Measurements from ENCODE around the gene GHRL.

GHRL gene

GRCh38 chr3:10291641-10292040, 1.1 kb downstream of the GHRL start:
- H3K27ac ChIP-seq (ENCODE audit: insufficient read depth in 1 of 2, low read depth in 1 of 2, low read length in 2 of 2, poor library complexity in 1 of 2, severe bottlenecking in 2 of 2), result no peak overlapping the region
- CTCF ChIA-PET, result interaction anchor here (1.0 to 1.4 kb wide), 2 partner anchors 10 to 29 kb away, joined by 3 read pairs; no protein-coding TSS in a partner anchor
- H3K36me3 ChIP-seq (ENCODE audit: control insufficient read depth in 4 of 4, insufficient read depth in 4 of 4, low read length in 3 of 4), result peaks cover 3 to 43% (median 15%) of the 10 kb centered on the region in 4 experiments
- no peak overlapping the region for H3K4me3 ChIP-seq (ENCODE audit: control insufficient read depth in 1 of 7, extremely low read depth in 1 of 7, insufficient read depth in 4 of 7, low read depth in 2 of 7, low read length in 6 of 7)
- H3K27me3 ChIP-seq (replicated peaks in 2 of 5; ENCODE audit: control insufficient read depth in 4 of 5, insufficient read depth in 5 of 5, low read length in 4 of 5), result no peaks in the 10 kb centered on the region
- no peak for DNase-seq
- no peaks in the 10 kb centered on the region for H3K9me3 ChIP-seq (ENCODE audit: control extremely low read depth in 1 of 5, control insufficient read depth in 4 of 5, insufficient read depth in 2 of 5, low read depth in 1 of 5, low read length in 4 of 5)
- 100% methylated on average over 5 of the region's 6 CpGs for WGBS (ENCODE audit: insufficient coverage)
- H3K4me1 ChIP-seq (ENCODE audit: control extremely low read depth in 1 of 4, control insufficient read depth in 4 of 4, insufficient read depth in 4 of 4, low read length in 3 of 4), result peaks cover 12 to 37% (median 32%) of the 10 kb centered on the region in 4 experiments
- POLR2A ChIA-PET, result no interaction called here

- ChIA-PET CTCF (interaction anchor here (0.6 to 1.5 kb wide), 9 partner anchors 10 to 199 kb away, joined by 3 to 7 read pairs (median 3); partner anchors contain the start of gene SEC13), POLR2A (no interaction called here)
- Histone ChIP-seq H3K9me3 (ENCODE audit: control extremely low read depth in 1 of 5, control insufficient read depth in 4 of 5, insufficient read depth in 2 of 5, low read depth in 1 of 5, low read length in 4 of 5) (no peaks in the 10 kb centered on the region), H3K4me1 (ENCODE audit: control extremely low read depth in 1 of 4, control insufficient read depth in 4 of 4, insufficient read depth in 4 of 4, low read length in 3 of 4) (peaks cover 12 to 37% (median 34%) of the 10 kb centered on the region in 4 experiments), H3K36me3 (ENCODE audit: control insufficient read depth in 4 of 4, insufficient read depth in 4 of 4, low read length in 3 of 4) (peaks cover 3 to 49% (median 18%) of the 10 kb centered on the region in 4 experiments), H3K4me3 (ENCODE audit: control insufficient read depth in 1 of 7, extremely low read depth in 1 of 7, insufficient read depth in 4 of 7, low read depth in 2 of 7, low read length in 6 of 7) (no peak overlapping the region), H3K27me3 (replicated peaks in 2 of 5; ENCODE audit: control insufficient read depth in 4 of 5, insufficient read depth in 5 of 5, low read length in 4 of 5) (no peaks in the 10 kb centered on the region), H3K27ac (ENCODE audit: insufficient read depth in 1 of 2, low read depth in 1 of 2, low read length in 2 of 2, poor library complexity in 1 of 2, severe bottlenecking in 2 of 2) (no peak overlapping the region)
- 95% methylated on average over 12 of the region's 18 CpGs for WGBS (ENCODE audit: insufficient coverage)
- DNase-seq, result no peak
Observed at GRCh38 chr3:10290481-10291176, 2.1 kb downstream of the GHRL start.

- WGBS (ENCODE audit: insufficient coverage), result 97% methylated on average over 8 of the region's 9 CpGs
- no peak for DNase-seq
- Histone ChIP-seq H3K4me3 (ENCODE audit: control insufficient read depth in 1 of 7, extremely low read depth in 1 of 7, insufficient read depth in 4 of 7, low read depth in 2 of 7, low read length in 6 of 7) (no peak overlapping the region), H3K36me3 (ENCODE audit: control insufficient read depth in 4 of 4, insufficient read depth in 4 of 4, low read length in 3 of 4) (peaks cover 0 to 54% (median 19%) of the 10 kb centered on the region in 4 experiments), H3K27me3 (replicated peaks in 2 of 5; ENCODE audit: control insufficient read depth in 4 of 5, insufficient read depth in 5 of 5, low read length in 4 of 5) (no peaks in the 10 kb centered on the region), H3K27ac (ENCODE audit: insufficient read depth in 1 of 2, low read depth in 1 of 2, low read length in 2 of 2, poor library complexity in 1 of 2, severe bottlenecking in 2 of 2) (no peak overlapping the region), H3K4me1 (ENCODE audit: control extremely low read depth in 1 of 4, control insufficient read depth in 4 of 4, insufficient read depth in 4 of 4, low read length in 3 of 4) (peaks cover 12 to 44% (median 35%) of the 10 kb centered on the region in 4 experiments), H3K9me3 (ENCODE audit: control extremely low read depth in 1 of 5, control insufficient read depth in 4 of 5, insufficient read depth in 2 of 5, low read depth in 1 of 5, low read length in 4 of 5) (no peaks in the 10 kb centered on the region)
- CTCF ChIA-PET, result interaction anchor here (0.6 to 2.8 kb wide), 9 partner anchors 9 to 198 kb away, joined by 3 to 8 read pairs (median 3); partner anchors contain the start of gene SEC13
- POLR2A ChIA-PET, result no interaction called here
Observed at GRCh38 chr3:10289787-10290355, 2.9 kb downstream of the GHRL start.

- WGBS (ENCODE audit: insufficient coverage), result 100% methylated on average over 3 of the region's 9 CpGs
- ChIA-PET CTCF (interaction anchor here (1.5 to 2.8 kb wide), 2 partner anchors 15 to 33 kb away, joined by 3 to 8 read pairs; no protein-coding TSS in a partner anchor), POLR2A (no interaction called here)
Observed at GRCh38 chr3:10289077-10289476, 3.7 kb downstream of the GHRL start.

GRCh38 chr3:10288575-10288960, 4.2 kb downstream of the GHRL start:
- ChIA-PET POLR2A (no interaction called here), CTCF (interaction anchor here (1.3 to 2.8 kb wide), 4 partner anchors 16 to 70 kb away, joined by 3 to 8 read pairs (median 4); no protein-coding TSS in a partner anchor)
- no peaks in the 10 kb centered on the region for H3K27me3 ChIP-seq (replicated peaks in 2 of 5; ENCODE audit: control insufficient read depth in 4 of 5, insufficient read depth in 5 of 5, low read length in 4 of 5)
- no peaks in the 10 kb centered on the region for H3K9me3 ChIP-seq (ENCODE audit: control extremely low read depth in 1 of 5, control insufficient read depth in 4 of 5, insufficient read depth in 2 of 5, low read depth in 1 of 5, low read length in 4 of 5)
- H3K4me3 ChIP-seq (ENCODE audit: control insufficient read depth in 1 of 7, extremely low read depth in 1 of 7, insufficient read depth in 4 of 7, low read depth in 2 of 7, low read length in 6 of 7), result no peak overlapping the region
- DNase-seq, result no peak
- peaks cover 0 to 63% (median 19%) of the 10 kb centered on the region in 4 experiments for H3K36me3 ChIP-seq (ENCODE audit: control insufficient read depth in 4 of 4, insufficient read depth in 4 of 4, low read length in 3 of 4)
- H3K4me1 ChIP-seq (ENCODE audit: control extremely low read depth in 1 of 4, control insufficient read depth in 4 of 4, insufficient read depth in 4 of 4, low read length in 3 of 4), result peaks cover 11 to 49% (median 35%) of the 10 kb centered on the region in 4 experiments
- no peak overlapping the region for H3K27ac ChIP-seq (ENCODE audit: insufficient read depth in 1 of 2, low read depth in 1 of 2, low read length in 2 of 2, poor library complexity in 1 of 2, severe bottlenecking in 2 of 2)
- WGBS (ENCODE audit: insufficient coverage), result 88% methylated on average over 9 of the region's 11 CpGs

More at GRCh38 chr3:10289077-10289476, 3.7 kb downstream of the GHRL start:
- no peak for DNase-seq
- H3K36me3 ChIP-seq (ENCODE audit: control insufficient read depth in 4 of 4, insufficient read depth in 4 of 4, low read length in 3 of 4), result peaks cover 0 to 59% (median 19%) of the 10 kb centered on the region in 4 experiments
- no peak overlapping the region for H3K27ac ChIP-seq (ENCODE audit: insufficient read depth in 1 of 2, low read depth in 1 of 2, low read length in 2 of 2, poor library complexity in 1 of 2, severe bottlenecking in 2 of 2)
- no peak overlapping the region for H3K4me3 ChIP-seq (ENCODE audit: control insufficient read depth in 1 of 7, extremely low read depth in 1 of 7, insufficient read depth in 4 of 7, low read depth in 2 of 7, low read length in 6 of 7)
- no peaks in the 10 kb centered on the region for H3K27me3 ChIP-seq (replicated peaks in 2 of 5; ENCODE audit: control insufficient read depth in 4 of 5, insufficient read depth in 5 of 5, low read length in 4 of 5)
- peaks cover 12 to 49% (median 36%) of the 10 kb centered on the region in 4 experiments for H3K4me1 ChIP-seq (ENCODE audit: control extremely low read depth in 1 of 4, control insufficient read depth in 4 of 4, insufficient read depth in 4 of 4, low read length in 3 of 4)
- H3K9me3 ChIP-seq (ENCODE audit: control extremely low read depth in 1 of 5, control insufficient read depth in 4 of 5, insufficient read depth in 2 of 5, low read depth in 1 of 5, low read length in 4 of 5), result no peaks in the 10 kb centered on the region

- Histone ChIP-seq H3K9me3 (ENCODE audit: control extremely low read depth in 1 of 5, control insufficient read depth in 4 of 5, insufficient read depth in 2 of 5, low read depth in 1 of 5, low read length in 4 of 5) (no peaks in the 10 kb centered on the region), H3K27me3 (replicated peaks in 2 of 5; ENCODE audit: control insufficient read depth in 4 of 5, insufficient read depth in 5 of 5, low read length in 4 of 5) (no peaks in the 10 kb centered on the region), H3K4me3 (ENCODE audit: control insufficient read depth in 1 of 7, extremely low read depth in 1 of 7, insufficient read depth in 4 of 7, low read depth in 2 of 7, low read length in 6 of 7) (no peak overlapping the region), H3K4me1 (ENCODE audit: control extremely low read depth in 1 of 4, control insufficient read depth in 4 of 4, insufficient read depth in 4 of 4, low read length in 3 of 4) (peaks cover 7 to 49% (median 29%) of the 10 kb centered on the region in 4 experiments), H3K36me3 (ENCODE audit: control insufficient read depth in 4 of 4, insufficient read depth in 4 of 4, low read length in 3 of 4) (peaks cover 0 to 69% (median 23%) of the 10 kb centered on the region in 4 experiments), H3K27ac (ENCODE audit: insufficient read depth in 1 of 2, low read depth in 1 of 2, low read length in 2 of 2, poor library complexity in 1 of 2, severe bottlenecking in 2 of 2) (no peak overlapping the region)
- DNase-seq, result no peak
- ChIA-PET CTCF (interaction anchor here (0.9 to 2.8 kb wide), 15 partner anchors 8 to 156 kb away, joined by 3 to 8 read pairs (median 4); partner anchors contain the start of gene SEC13), POLR2A (no interaction called here)
- WGBS (ENCODE audit: insufficient coverage), result 96% methylated on average over 7 of the region's 12 CpGs
Observed at GRCh38 chr3:10287936-10288574, 4.7 kb downstream of the GHRL start.

Data from common myeloid progenitor, CD34-positive (primary cell).